ENCODE results near the gene KATNB1.

Gene KATNB1

GRCh38 chr16:57690782-57691471 is 44.6 kb upstream of the KATNB1 start:
- Histone ChIP-seq H3K9me3 (replicated peaks; ENCODE audit: insufficient read depth, low read length) (no peaks in the 10 kb centered on the region), H3K9me2 (replicated peaks; ENCODE audit: insufficient read depth, low read length) (no peaks in the 10 kb centered on the region), H3K36me3 (replicated peaks; ENCODE audit: insufficient read depth, low read length) (no peaks in the 10 kb centered on the region), H3K27ac (ENCODE audit: low read length) (no peak overlapping the region), H3K27me3 (replicated peaks; ENCODE audit: insufficient read depth, low read length) (no peaks in the 10 kb centered on the region), H4K20me1 (ENCODE audit: insufficient read depth, low read length) (no peaks in the 10 kb centered on the region), H3F3A (ENCODE audit: insufficient read depth, low read length) (no peaks in the 10 kb centered on the region), H3K4me3 (ENCODE audit: low read length) (no peak overlapping the region), H3K9ac (ENCODE audit: low read length) (no peak overlapping the region), H2AFZ (ENCODE audit: low read length) (no peak overlapping the region), H3K4me1 (ENCODE audit: low read length) (no peaks in the 10 kb centered on the region), H3K4me2 (ENCODE audit: low read depth, low read length) (no peak overlapping the region), H3K79me2 (ENCODE audit: low read length) (no peaks in the 10 kb centered on the region)
- TF ChIP-seq EZH2phosphoT487 (IDR thresholded peaks at IDR 0.05; ENCODE audit: low read length) (no peak), EZH2 (optimal IDR thresholded peaks at IDR 0.05; ENCODE audit: low read depth, low read length) (no peak), CTCF (IDR thresholded peaks at IDR 0.05; ENCODE audit: low read length) (no peak)
- no peak for DNase-seq

GRCh38 chr16:57692636-57693035 is 42.9 kb upstream of the KATNB1 start:
- no peak for DNase-seq
- Histone ChIP-seq H3K27me3 (replicated peaks; ENCODE audit: insufficient read depth, low read length) (no peaks in the 10 kb centered on the region), H3K4me1 (ENCODE audit: low read length) (no peaks in the 10 kb centered on the region), H2AFZ (ENCODE audit: low read length) (no peak overlapping the region), H3K36me3 (replicated peaks; ENCODE audit: insufficient read depth, low read length) (no peaks in the 10 kb centered on the region), H3K9me3 (replicated peaks; ENCODE audit: insufficient read depth, low read length) (no peaks in the 10 kb centered on the region), H3K4me2 (ENCODE audit: low read depth, low read length) (no peak overlapping the region), H3K27ac (ENCODE audit: low read length) (no peak overlapping the region), H4K20me1 (ENCODE audit: insufficient read depth, low read length) (no peaks in the 10 kb centered on the region), H3F3A (ENCODE audit: insufficient read depth, low read length) (no peaks in the 10 kb centered on the region), H3K79me2 (ENCODE audit: low read length) (no peaks in the 10 kb centered on the region), H3K9ac (ENCODE audit: low read length) (no peak overlapping the region), H3K4me3 (ENCODE audit: low read length) (no peak overlapping the region), H3K9me2 (replicated peaks; ENCODE audit: insufficient read depth, low read length) (no peaks in the 10 kb centered on the region)
- no peak for TF ChIP-seq EZH2 (optimal IDR thresholded peaks at IDR 0.05; ENCODE audit: low read depth, low read length)
- no peak for TF ChIP-seq EZH2phosphoT487 (IDR thresholded peaks at IDR 0.05; ENCODE audit: low read length)
- TF ChIP-seq CTCF (IDR thresholded peaks at IDR 0.05; ENCODE audit: low read length) = no peak

GRCh38 chr16:57693550-57693949 is 42.0 kb upstream of the KATNB1 start:
- H3F3A ChIP-seq (ENCODE audit: insufficient read depth, low read length) = no peaks in the 10 kb centered on the region
- H3K27ac ChIP-seq (ENCODE audit: low read length) = no peak overlapping the region
- H3K4me3 ChIP-seq (ENCODE audit: low read length) = no peak overlapping the region
- no peaks in the 10 kb centered on the region for H3K36me3 ChIP-seq (replicated peaks; ENCODE audit: insufficient read depth, low read length)
- H4K20me1 ChIP-seq (ENCODE audit: insufficient read depth, low read length) = no peaks in the 10 kb centered on the region
- no peaks in the 10 kb centered on the region for H3K79me2 ChIP-seq (ENCODE audit: low read length)
- H3K9ac ChIP-seq (ENCODE audit: low read length) = no peak overlapping the region
- TF ChIP-seq EZH2phosphoT487 (IDR thresholded peaks at IDR 0.05; ENCODE audit: low read length) (no peak), CTCF (IDR thresholded peaks at IDR 0.05; ENCODE audit: low read length) (no peak), EZH2 (optimal IDR thresholded peaks at IDR 0.05; ENCODE audit: low read depth, low read length) (no peak)
- H3K9me3 ChIP-seq (replicated peaks; ENCODE audit: insufficient read depth, low read length) = no peaks in the 10 kb centered on the region
- H3K4me2 ChIP-seq (ENCODE audit: low read depth, low read length) = no peak overlapping the region
- H3K4me1 ChIP-seq (ENCODE audit: low read length) = no peaks in the 10 kb centered on the region
- no peaks in the 10 kb centered on the region for H3K27me3 ChIP-seq (replicated peaks; ENCODE audit: insufficient read depth, low read length)
- H3K9me2 ChIP-seq (replicated peaks; ENCODE audit: insufficient read depth, low read length) = no peaks in the 10 kb centered on the region
- H2AFZ ChIP-seq (ENCODE audit: low read length) = no peak overlapping the region
- no peak for DNase-seq

All from MM.1S (cell line).